ENCODE data around the gene BCL6.
"Not testable (repeated sequence)": the region's sequence is repeated elsewhere in the genome, so short reads cannot be mapped to it uniquely, and the experiment has no call there.

The BCL6 gene

GRCh38 chr3:187684444-187684843 is 60.8 kb downstream of the BCL6 start:
- no peak overlapping the region for H3K27ac ChIP-seq
- DNase-seq (ENCODE audit: low spot score): no peak
- ChIA-PET CTCF (no interaction called here), POLR2A (ENCODE audit: low non-redundant PET) (no interaction called here)
- no peak for TF ChIP-seq CTCF (conservative IDR thresholded peaks at IDR 0.05; ENCODE audit: low read depth)

GRCh38 chr3:187681756-187682155 is 63.5 kb downstream of the BCL6 start:
- H3K27ac ChIP-seq; POLR2A ChIA-PET (ENCODE audit: low non-redundant PET); DNase-seq (ENCODE audit: low spot score): not testable (repeated sequence)
- CTCF ChIA-PET: interaction anchor here (2.0 to 5.0 kb wide), 2 partner anchors 363 to 461 kb away, joined by 5 to 177 read pairs; no protein-coding TSS in a partner anchor

- POLR2A ChIA-PET (ENCODE audit: low non-redundant PET): no interaction called here
- peak; percentile 70 for DNase-seq (ENCODE audit: low spot score)
These were observed 65.5 kb downstream of the BCL6 start for GRCh38 chr3:187679638-187680396.

GRCh38 chr3:187678726-187679268 is 66.5 kb downstream of the BCL6 start:
- no peak overlapping the region for H3K27ac ChIP-seq
- POLR2A ChIA-PET (ENCODE audit: low non-redundant PET): no interaction called here
- TF ChIP-seq CTCF (conservative IDR thresholded peaks at IDR 0.05; ENCODE audit: low read depth): no peak; the same call in 1 of the 2 replicates
- DNase-seq (ENCODE audit: low spot score): peak; percentile 43
- CTCF ChIA-PET: interaction anchor here (0.6 to 5.0 kb wide), 23 partner anchors 8 to 1209 kb away, joined by 3 to 177 read pairs (median 6); partner anchors contain the start of gene SST

More at GRCh38 chr3:187679638-187680396, 65.5 kb downstream of the BCL6 start:
- H3K27ac ChIP-seq: no peak overlapping the region
- CTCF ChIA-PET: interaction anchor here (0.5 to 5.0 kb wide), 46 partner anchors 9 to 1507 kb away, joined by 3 to 177 read pairs (median 4); partner anchors contain the start of gene SST
- TF ChIP-seq CTCF (conservative IDR thresholded peaks at IDR 0.05; ENCODE audit: low read depth): peak; percentile 91

GRCh38 chr3:187677604-187678003 is 67.7 kb downstream of the BCL6 start:
- ChIA-PET CTCF (interaction anchor here (0.6 to 5.0 kb wide), 7 partner anchors 15 to 481 kb away, joined by 3 to 177 read pairs (median 3); partner anchors contain the start of gene RTP1), POLR2A (ENCODE audit: low non-redundant PET) (no interaction called here)
- no peak for DNase-seq (ENCODE audit: low spot score)
- TF ChIP-seq CTCF (conservative IDR thresholded peaks at IDR 0.05; ENCODE audit: low read depth): no peak
- no peak overlapping the region for H3K27ac ChIP-seq

- no peak for TF ChIP-seq CTCF (conservative IDR thresholded peaks at IDR 0.05; ENCODE audit: low read depth)
- ChIA-PET CTCF (interaction anchor here (0.7 to 2.2 kb wide), 2 partner anchors 353 to 536 kb away, joined by 3 to 5 read pairs; no protein-coding TSS in a partner anchor), POLR2A (ENCODE audit: low non-redundant PET) (no interaction called here)
- DNase-seq (ENCODE audit: low spot score): no peak
- no peak overlapping the region for H3K27ac ChIP-seq
These were observed 72.3 kb downstream of the BCL6 start for GRCh38 chr3:187673012-187673411.
